Measurements from ENCODE around the gene GOLGA5.
A peak's percentile ranks its signal among the peaks of the same experiment; 100 is the strongest.
"Not testable (repeated sequence)": the region's sequence is repeated elsewhere in the genome, so short reads cannot be mapped to it uniquely, and the experiment has no call there.

The GOLGA5 gene

GRCh38 chr14:92775292-92775691 is 18.8 kb upstream of the GOLGA5 start:
- DNase-seq (ENCODE audit: extremely low read depth in 1 of 2, low read depth in 1 of 2): peak in 1 of 2 donors; percentile 25

GRCh38 chr14:92778868-92779565 is 15.1 kb upstream of the GOLGA5 start:
- DNase-seq (ENCODE audit: extremely low read depth in 1 of 2, low read depth in 1 of 2): not testable (repeated sequence)

- DNase-seq (ENCODE audit: extremely low read depth in 1 of 2, low read depth in 1 of 2): no peak
Observed at GRCh38 chr14:92780444-92781232, 13.5 kb upstream of the GOLGA5 start.

GRCh38 chr14:92781350-92781749 is 12.8 kb upstream of the GOLGA5 start:
- no peak for DNase-seq (ENCODE audit: extremely low read depth in 1 of 2, low read depth in 1 of 2)

- no peak for DNase-seq (ENCODE audit: extremely low read depth in 1 of 2, low read depth in 1 of 2)
Observed at GRCh38 chr14:92783813-92784431, 10.2 kb upstream of the GOLGA5 start.

- no peak for DNase-seq (ENCODE audit: extremely low read depth in 1 of 2, low read depth in 1 of 2)
Observed at GRCh38 chr14:92785667-92786426, 8.3 kb upstream of the GOLGA5 start.

GRCh38 chr14:92786427-92786756 is 7.7 kb upstream of the GOLGA5 start:
- DNase-seq (ENCODE audit: extremely low read depth in 1 of 2, low read depth in 1 of 2): no peak

- no peak for DNase-seq (ENCODE audit: extremely low read depth in 1 of 2, low read depth in 1 of 2)
Observed at GRCh38 chr14:92787554-92787953, 6.6 kb upstream of the GOLGA5 start.

GRCh38 chr14:92789457-92790089 is 4.5 kb upstream of the GOLGA5 start:
- DNase-seq (ENCODE audit: extremely low read depth in 1 of 2, low read depth in 1 of 2): no peak

- no peak for DNase-seq (ENCODE audit: extremely low read depth in 1 of 2, low read depth in 1 of 2)
Observed at GRCh38 chr14:92792885-92793284, 1.2 kb upstream of the GOLGA5 start.

GRCh38 chr14:92794547-92794941 is 439 bp downstream of the GOLGA5 start:
- no peak for DNase-seq (ENCODE audit: extremely low read depth in 1 of 2, low read depth in 1 of 2)

GRCh38 chr14:92794961-92795360 is 856 bp downstream of the GOLGA5 start:
- no peak for DNase-seq (ENCODE audit: extremely low read depth in 1 of 2, low read depth in 1 of 2)

- DNase-seq (ENCODE audit: extremely low read depth in 1 of 2, low read depth in 1 of 2): no peak
Observed at GRCh38 chr14:92797935-92798653, 4.0 kb downstream of the GOLGA5 start.

GRCh38 chr14:92798811-92799210 is 4.7 kb downstream of the GOLGA5 start:
- no peak for DNase-seq (ENCODE audit: extremely low read depth in 1 of 2, low read depth in 1 of 2)

GRCh38 chr14:92800012-92800411 is 5.9 kb downstream of the GOLGA5 start:
- DNase-seq (ENCODE audit: extremely low read depth in 1 of 2, low read depth in 1 of 2): no peak

- DNase-seq (ENCODE audit: extremely low read depth in 1 of 2, low read depth in 1 of 2): no peak
Observed at GRCh38 chr14:92800525-92800924, 6.4 kb downstream of the GOLGA5 start.

- DNase-seq (ENCODE audit: extremely low read depth in 1 of 2, low read depth in 1 of 2): no peak
Observed at GRCh38 chr14:92801917-92802316, 7.8 kb downstream of the GOLGA5 start.

- DNase-seq (ENCODE audit: extremely low read depth in 1 of 2, low read depth in 1 of 2): no peak
Observed at GRCh38 chr14:92802678-92803077, 8.6 kb downstream of the GOLGA5 start.

GRCh38 chr14:92813201-92813600 is 19.1 kb downstream of the GOLGA5 start:
- no peak for DNase-seq (ENCODE audit: extremely low read depth in 1 of 2, low read depth in 1 of 2)

- no peak for DNase-seq (ENCODE audit: extremely low read depth in 1 of 2, low read depth in 1 of 2)
Observed at GRCh38 chr14:92819011-92819597, 25.0 kb downstream of the GOLGA5 start.
